ENCODE measurements around the gene PTPRS. TPM values are rescaled to one million over a fixed set of nuclear protein-coding genes. Genes with fewer than 3 reads are reported as not detected.

Gene PTPRS
- total and polyA plus RNA-seq, 4 donors = 10.9 to 96.7 (median 46.4) TPM

GRCh38 chr19:5293612-5294378, 46.8 kb downstream of the PTPRS start:
- DNase-seq = peak; percentile 66 to 72 (median 70)
- WGBS, 2 donors = 2 to 5% methylated on average over 43 to 47 of the region's 47 CpGs
- Histone ChIP-seq H3K9ac (ENCODE audit: insufficient read depth in 1 of 2, low read length in 2 of 2) (no peak overlapping the region), H3K27ac (ENCODE audit: low read depth in 1 of 2, low read length in 1 of 2) (no peak overlapping the region), H3K4me1 (ENCODE audit: control insufficient read depth in 5 of 5, insufficient read depth in 5 of 5, low read length in 5 of 5) (peaks cover 0 to 24% (median 8%) of the 10 kb centered on the region in 5 donors), H3K27me3 (ENCODE audit: control insufficient read depth in 3 of 3, insufficient read depth in 3 of 3, low read length in 2 of 3) (no peaks in the 10 kb centered on the region), H3K4me3 (peak overlapping the region; percentile 15), H3K36me3 (ENCODE audit: control insufficient read depth in 4 of 4, insufficient read depth in 4 of 4, low read length in 4 of 4) (no peaks in the 10 kb centered on the region), H3K9me3 (ENCODE audit: control insufficient read depth in 4 of 4, insufficient read depth in 3 of 4, low read length in 3 of 4) (peaks cover 0 to 2% (median 0%) of the 10 kb centered on the region in 4 donors)
- no peak for TF ChIP-seq CTCF (IDR thresholded peaks at IDR 0.05; ENCODE audit: control extremely low read depth, extremely low read depth)
- ATAC-seq (ENCODE audit: insufficient read depth, low FRiP score) = no peak

GRCh38 chr19:5292822-5293611, 47.6 kb downstream of the PTPRS start:
- Histone ChIP-seq H3K4me1 (ENCODE audit: control insufficient read depth in 5 of 5, insufficient read depth in 5 of 5, low read length in 5 of 5) (peaks cover 0 to 30% (median 8%) of the 10 kb centered on the region in 5 donors), H3K9ac (ENCODE audit: insufficient read depth in 1 of 2, low read length in 2 of 2) (no peak overlapping the region), H3K9me3 (ENCODE audit: control insufficient read depth in 4 of 4, insufficient read depth in 3 of 4, low read length in 3 of 4) (peaks cover 0 to 2% (median 0%) of the 10 kb centered on the region in 4 donors), H3K27ac (ENCODE audit: low read depth in 1 of 2, low read length in 1 of 2) (peak overlapping the region in 1 of 2 donors; percentile 26), H3K4me3 (peak overlapping the region; percentile 37), H3K36me3 (ENCODE audit: control insufficient read depth in 4 of 4, insufficient read depth in 4 of 4, low read length in 4 of 4) (no peaks in the 10 kb centered on the region), H3K27me3 (ENCODE audit: control insufficient read depth in 3 of 3, insufficient read depth in 3 of 3, low read length in 2 of 3) (no peaks in the 10 kb centered on the region)
- no peak for TF ChIP-seq CTCF (IDR thresholded peaks at IDR 0.05; ENCODE audit: control extremely low read depth, extremely low read depth)
- WGBS, 2 donors = 2% methylated on average over 39 to 69 of the region's 70 CpGs
- DNase-seq (peak; percentile 86 to 93 (median 88)), ATAC-seq (ENCODE audit: insufficient read depth, low FRiP score) (peak; percentile 83)

GRCh38 chr19:5292453-5292821, 48.2 kb downstream of the PTPRS start:
- peaks cover 0 to 2% (median 0%) of the 10 kb centered on the region in 4 donors for H3K9me3 ChIP-seq (ENCODE audit: control insufficient read depth in 4 of 4, insufficient read depth in 3 of 4, low read length in 3 of 4)
- H3K4me1 ChIP-seq (ENCODE audit: control insufficient read depth in 5 of 5, insufficient read depth in 5 of 5, low read length in 5 of 5) = peaks cover 0 to 30% (median 8%) of the 10 kb centered on the region in 5 donors
- peak overlapping the region; percentile 68 to 79 for H3K9ac ChIP-seq (ENCODE audit: insufficient read depth in 1 of 2, low read length in 2 of 2)
- DNase-seq = no peak
- TF ChIP-seq CTCF (IDR thresholded peaks at IDR 0.05; ENCODE audit: control extremely low read depth, extremely low read depth) = no peak
- 5 to 6% methylated on average over 10 to 17 of the region's 17 CpGs for WGBS, 2 donors
- no peaks in the 10 kb centered on the region for H3K27me3 ChIP-seq (ENCODE audit: control insufficient read depth in 3 of 3, insufficient read depth in 3 of 3, low read length in 2 of 3)
- ATAC-seq (ENCODE audit: insufficient read depth, low FRiP score) = no peak
- no peaks in the 10 kb centered on the region for H3K36me3 ChIP-seq (ENCODE audit: control insufficient read depth in 4 of 4, insufficient read depth in 4 of 4, low read length in 4 of 4)
- no peak overlapping the region for H3K27ac ChIP-seq (ENCODE audit: low read depth in 1 of 2, low read length in 1 of 2)
- peak overlapping the region; percentile 35 for H3K4me3 ChIP-seq

All from lung (tissue), 12 donors.